ENCODE results near the gene ZP1. TPM values are rescaled to one million over a fixed set of nuclear protein-coding genes. Genes with fewer than 3 reads are reported as not detected.

ZP1 gene
- total and polyA plus RNA-seq, 10 of the 15 experiments (the other 5 are each of a cell fraction or from before 2014, with no cell fraction given) = not detected

GRCh38 chr11:60835534-60835846 lies 31.9 kb upstream of the ZP1 start:
- in situ Hi-C loops (cut with MboI) = loop anchor here (5.0 kb wide), 2 partner anchors 62 to 347 kb away; no protein-coding TSS in a partner anchor
- Histone ChIP-seq H3K9ac (ENCODE audit: control insufficient read depth, insufficient read depth, low read length) (no peak overlapping the region), H3K9me3 (replicated peaks; ENCODE audit: control insufficient read depth, insufficient read depth, low read length) (no peaks in the 10 kb centered on the region), H3K27me3 (replicated peaks in 1 of 2; ENCODE audit: control insufficient read depth in 2 of 2, insufficient read depth in 2 of 2, low read length in 1 of 2) (no peaks in the 10 kb centered on the region), H3K4me2 (ENCODE audit: control insufficient read depth, insufficient read depth) (no peak overlapping the region), H3K36me3 (ENCODE audit: control insufficient read depth in 2 of 2, insufficient read depth in 2 of 2, low read length in 1 of 2) (no peaks in the 10 kb centered on the region), H3K79me2 (ENCODE audit: control insufficient read depth, insufficient read depth, low read length) (no peaks in the 10 kb centered on the region), H2AFZ (ENCODE audit: control insufficient read depth, low read depth, low read length) (no peak overlapping the region), H3K4me3 (no peak overlapping the region), H4K20me1 (ENCODE audit: control insufficient read depth, insufficient read depth) (no peaks in the 10 kb centered on the region), H3K4me1 (ENCODE audit: control insufficient read depth, insufficient read depth, low read length) (no peaks in the 10 kb centered on the region; the same call in 1 of the 2 replicates), H3K27ac (ENCODE audit: control insufficient read depth, insufficient read depth) (no peak overlapping the region)
- no peak for FAIRE-seq
- TF ChIP-seq TCF3 (IDR thresholded peaks at IDR 0.05; ENCODE audit: borderline replicate concordance, insufficient read depth, low read depth, low read length) = no peak
- no peak for TF ChIP-seq SMC3 (IDR thresholded peaks at IDR 0.05; ENCODE audit: borderline replicate concordance, low read length)
- no peak for TF ChIP-seq ESRRA (IDR thresholded peaks at IDR 0.05; ENCODE audit: low read length)
- no peak for TF ChIP-seq TAF1 (IDR thresholded peaks at IDR 0.05; ENCODE audit: borderline replicate concordance, low read depth, low read length)
- TF ChIP-seq ETV6 (conservative IDR thresholded peaks at IDR 0.05 in 1 of 2, IDR thresholded peaks at IDR 0.05 in 1 of 2; ENCODE audit: borderline replicate concordance in 1 of 2, low read depth in 1 of 2) = peak in 1 of 2 experiments; percentile 70; a peak in 1 of 4 replicates
- no peak for TF ChIP-seq SMAD1 (IDR thresholded peaks at IDR 0.05; ENCODE audit: low read depth, partially characterized antibody)
- no peak for TF ChIP-seq RUNX3 (IDR thresholded peaks at IDR 0.05; ENCODE audit: low read length)
- no peak for TF ChIP-seq ZBTB4 (CRISPR knock-in tag; IDR thresholded peaks at IDR 0.05)
- TF ChIP-seq PML (IDR thresholded peaks at IDR 0.05; ENCODE audit: low read length) = no peak
- TF ChIP-seq ZNF24 (IDR thresholded peaks at IDR 0.05) = no peak
- TF ChIP-seq SPI1 (IDR thresholded peaks at IDR 0.05; ENCODE audit: borderline replicate concordance, insufficient read depth, low read depth, low read length) = 0 out of 2 replicates have a peak, but pooled peaks have one; percentile 9
- DNase-seq (ENCODE audit: low read depth, low spot score) = no peak
- WGBS (ENCODE audit: insufficient coverage, insufficient replicate concordance, low lambda C conversion rate, missing lambda C conversion rate) = 15% methylated on average over 3 of the region's 3 CpGs
- ChIA-PET RAD21 (ENCODE audit: unreplicated experiment) (no interaction called here), CTCF (interaction anchor here (1.0 to 1.5 kb wide), 2 partner anchors 52 to 62 kb away, joined by 3 to 5 read pairs; no protein-coding TSS in a partner anchor), SMC1A (ENCODE audit: uncharacterized antibody, unreplicated experiment) (no interaction called here), POLR2A (no interaction called here)
- no TSS peak for BruUV-seq (replicated peaks)
- intact Hi-C loops (cut with micrococcal nuclease; ENCODE audit: unreplicated experiment) = no loop called here
- no peak for ATAC-seq
